GM21717 (cell line): ENCODE results near the gene GHR.

Experiments
- ATAC-seq: cut with Tn5 transposase; IDR thresholded peaks from one replicate; pipeline ENCODE4 v1.9.1; 2021; ENCODE audit warnings: mild to moderate bottlenecking, moderate library complexity; ENCODE audit not compliant: unreplicated experiment

The GHR gene

GRCh38 chr5:42461507-42461906 is 38.3 kb downstream of the GHR start:
- no peak for ATAC-seq

- no peak for ATAC-seq
These were observed 38.8 kb downstream of the GHR start for GRCh38 chr5:42462083-42462482.

DNA sequence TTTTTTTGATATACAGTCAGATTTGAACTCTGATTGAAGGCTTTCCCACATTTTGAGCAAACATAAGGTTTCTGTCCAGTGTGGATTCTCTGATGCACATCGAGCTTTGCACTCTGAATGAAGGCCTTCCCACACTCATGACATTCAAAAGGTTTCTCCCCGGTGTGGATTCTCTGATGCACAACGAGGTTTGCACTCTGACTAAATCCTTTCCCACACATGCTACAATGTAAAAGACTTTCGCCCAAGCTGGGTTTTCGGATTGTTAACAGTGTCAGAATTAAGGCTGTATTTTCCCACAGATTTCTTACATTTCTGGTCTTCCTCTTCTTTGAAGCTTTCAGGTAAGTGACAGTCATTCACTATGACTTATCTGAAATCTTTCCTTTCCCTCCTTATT is 44.3 kb downstream of the GHR start:
- no peak for ATAC-seq

DNA sequence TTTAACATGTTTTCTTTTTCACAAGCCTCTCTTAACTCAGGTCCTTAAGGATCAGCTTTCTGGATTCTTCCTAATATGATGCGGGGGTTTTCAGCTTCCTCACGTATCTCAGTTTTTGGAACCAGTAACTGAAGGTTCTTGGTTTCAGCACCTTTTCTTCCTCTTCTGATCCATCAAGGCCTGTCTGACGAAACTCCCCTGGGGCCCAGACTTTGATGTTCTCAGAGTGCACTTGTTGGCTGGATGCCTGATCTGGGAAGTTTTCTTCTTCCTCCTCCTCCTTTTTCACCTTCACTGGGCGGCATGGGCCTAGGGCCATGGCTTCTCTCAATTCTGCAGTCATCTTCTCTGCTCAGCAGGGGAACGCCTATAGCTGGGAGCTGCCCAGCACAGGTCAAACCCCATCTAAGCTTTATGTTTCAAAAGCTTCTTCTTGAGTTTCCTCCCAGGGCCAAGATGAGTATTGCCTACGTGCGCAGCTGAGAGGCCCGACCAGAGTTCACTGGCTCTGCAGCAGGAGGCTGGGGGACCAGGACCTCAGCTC is 44.8 kb downstream of the GHR start:
- ATAC-seq, result no peak

DNA sequence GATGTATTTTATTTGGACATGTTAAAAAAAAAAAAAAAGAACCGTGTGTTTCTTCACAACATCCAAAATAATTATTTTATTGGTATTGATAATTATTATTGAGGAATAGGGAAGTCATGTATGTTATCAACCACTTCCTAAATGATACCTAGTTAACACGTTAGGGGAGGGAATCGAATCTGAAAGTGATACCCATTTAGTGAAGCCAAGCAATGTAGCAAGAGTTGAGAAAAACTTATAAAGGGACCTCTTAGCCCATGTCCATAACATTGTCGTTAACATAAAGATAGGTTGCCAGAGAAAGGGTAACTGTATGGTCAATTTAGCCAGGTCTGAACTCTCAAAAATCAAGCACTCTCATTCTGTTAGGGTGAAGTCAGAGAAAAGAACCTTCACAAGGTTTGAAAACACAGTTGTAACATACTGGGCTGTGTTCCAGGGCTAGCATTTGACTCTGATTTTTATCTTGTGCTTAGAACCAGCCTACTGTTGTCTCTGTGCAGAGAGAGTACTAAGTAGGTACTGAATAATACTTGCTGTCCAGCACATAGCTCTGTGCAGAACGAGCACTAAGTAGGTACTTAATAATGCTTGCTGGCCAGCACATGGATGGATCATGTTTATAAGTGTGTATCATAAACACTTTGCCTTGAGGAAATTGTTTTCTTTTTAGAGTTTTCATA is 60.4 kb downstream of the GHR start:
- peak; percentile 88 for ATAC-seq

- no peak for ATAC-seq
These were observed 63.8 kb downstream of the GHR start for GRCh38 chr5:42487077-42487476.

DNA sequence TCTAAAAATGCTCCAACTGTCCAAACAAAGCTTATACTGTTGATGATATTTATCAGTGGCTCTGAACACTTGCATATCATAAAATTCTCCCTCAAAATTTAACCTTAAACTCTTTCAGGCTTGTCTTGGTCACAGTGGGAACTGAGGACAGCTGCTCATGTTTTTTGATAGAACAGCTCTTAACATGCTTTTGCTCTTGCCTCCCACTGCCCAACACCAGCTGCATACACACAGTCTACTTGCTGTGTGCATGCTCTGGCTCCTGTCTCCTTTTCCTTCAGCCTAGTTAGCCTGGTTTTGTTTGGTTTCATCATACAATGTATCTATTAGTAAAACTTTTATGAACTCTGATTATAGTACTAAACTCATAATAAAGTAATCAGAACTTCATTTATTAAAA is 64.6 kb downstream of the GHR start:
- ATAC-seq, result no peak

DNA sequence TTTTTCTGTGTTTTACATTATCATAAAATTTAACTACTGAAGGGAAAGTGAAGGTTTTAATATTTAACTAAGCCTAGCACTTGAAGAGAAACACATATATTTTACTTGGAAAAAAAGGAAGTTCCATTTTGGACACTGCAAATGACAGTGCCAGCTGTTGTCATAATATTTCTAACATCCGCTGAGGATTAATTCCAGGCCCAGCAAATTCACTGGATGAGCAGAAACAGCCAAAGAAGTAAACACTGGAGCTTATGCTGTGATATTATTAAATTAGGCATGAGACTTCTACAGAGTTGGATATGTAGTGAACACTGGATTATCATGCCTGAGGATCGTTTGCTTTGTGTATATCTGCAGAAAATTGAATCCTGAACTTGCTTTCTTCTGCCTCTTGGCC is 67.6 kb downstream of the GHR start:
- no peak for ATAC-seq

GRCh38 chr5:42491699-42492098 is 68.5 kb downstream of the GHR start:
- no peak for ATAC-seq

DNA sequence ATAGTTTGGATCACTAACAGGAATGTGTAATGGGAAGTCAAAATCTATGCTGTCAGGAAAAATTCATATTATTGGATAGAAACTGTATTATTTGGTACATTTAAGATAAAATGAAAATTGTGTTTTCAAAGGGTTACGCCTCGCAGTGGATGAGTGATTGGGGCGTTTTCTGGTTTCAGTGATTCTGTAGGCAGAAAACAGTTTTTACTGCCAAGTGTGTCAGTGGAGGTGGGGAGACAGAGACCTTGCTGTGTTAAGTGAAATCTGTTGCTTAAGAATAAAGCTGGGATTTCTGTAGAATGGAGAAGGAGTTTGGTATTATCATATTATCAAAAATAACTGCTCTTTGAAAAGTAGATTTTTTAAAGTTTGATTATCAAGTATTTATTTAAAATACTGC is 69.7 kb downstream of the GHR start:
- no peak for ATAC-seq

GRCh38 chr5:42494414-42494813 is 71.2 kb downstream of the GHR start:
- no peak for ATAC-seq

GRCh38 chr5:42495914-42496313 is 72.7 kb downstream of the GHR start:
- no peak for ATAC-seq

GRCh38 chr5:42496397-42497156 is 73.3 kb downstream of the GHR start:
- no peak for ATAC-seq

- ATAC-seq, result no peak
These were observed 74.8 kb downstream of the GHR start for GRCh38 chr5:42498000-42498399.

DNA sequence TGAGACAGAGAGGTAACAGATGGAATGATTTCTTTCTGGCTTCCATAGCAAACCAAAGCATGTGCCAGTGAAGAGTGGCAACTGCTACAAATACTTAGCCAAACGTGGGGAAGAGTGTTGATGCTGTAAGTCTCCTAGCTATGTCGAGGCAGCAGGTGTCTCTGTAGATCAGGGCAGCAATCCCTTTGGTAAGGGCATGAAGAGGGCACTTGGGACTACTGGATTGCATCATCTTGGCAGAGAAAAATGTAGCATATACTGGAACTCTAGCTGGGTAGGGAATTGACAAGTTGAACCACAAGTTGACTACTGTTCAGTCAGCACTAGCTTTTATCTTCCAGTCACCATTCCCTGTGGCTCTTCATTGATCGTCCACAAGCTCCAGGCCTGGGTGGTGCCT is 75.8 kb downstream of the GHR start:
- ATAC-seq, result no peak

DNA sequence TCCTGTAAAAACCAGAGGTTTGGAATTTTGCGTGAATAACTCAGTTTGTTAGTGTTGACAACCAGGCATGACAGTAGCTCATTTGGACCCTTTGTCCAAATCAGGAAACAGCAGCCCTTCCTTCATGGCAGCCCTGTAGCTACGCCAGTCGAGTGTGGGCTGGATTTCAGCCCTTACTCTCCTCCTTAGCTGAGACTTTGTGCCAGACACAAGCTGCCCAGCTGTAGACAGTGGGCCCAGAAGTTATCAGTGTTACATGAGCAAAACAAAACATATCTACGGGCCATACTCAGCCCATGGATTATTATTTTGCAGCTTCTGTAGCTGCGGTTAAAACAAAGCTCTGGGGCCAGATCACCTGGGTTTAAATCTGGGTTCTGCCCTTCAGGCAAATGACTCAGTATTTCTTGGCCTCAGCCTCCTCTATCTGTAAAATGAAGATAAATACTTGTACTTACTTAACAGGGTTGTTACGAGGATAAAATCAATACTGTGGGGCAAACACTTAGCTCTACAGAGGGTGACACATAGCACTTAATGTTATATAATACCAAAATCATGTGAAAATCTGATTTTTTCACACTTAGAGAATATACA is 76.9 kb downstream of the GHR start:
- ATAC-seq, result no peak

- no peak for ATAC-seq
These were observed 79.6 kb downstream of the GHR start for GRCh38 chr5:42502613-42503470.

GRCh38 chr5:42506662-42507061 is 83.4 kb downstream of the GHR start:
- ATAC-seq, result no peak

DNA sequence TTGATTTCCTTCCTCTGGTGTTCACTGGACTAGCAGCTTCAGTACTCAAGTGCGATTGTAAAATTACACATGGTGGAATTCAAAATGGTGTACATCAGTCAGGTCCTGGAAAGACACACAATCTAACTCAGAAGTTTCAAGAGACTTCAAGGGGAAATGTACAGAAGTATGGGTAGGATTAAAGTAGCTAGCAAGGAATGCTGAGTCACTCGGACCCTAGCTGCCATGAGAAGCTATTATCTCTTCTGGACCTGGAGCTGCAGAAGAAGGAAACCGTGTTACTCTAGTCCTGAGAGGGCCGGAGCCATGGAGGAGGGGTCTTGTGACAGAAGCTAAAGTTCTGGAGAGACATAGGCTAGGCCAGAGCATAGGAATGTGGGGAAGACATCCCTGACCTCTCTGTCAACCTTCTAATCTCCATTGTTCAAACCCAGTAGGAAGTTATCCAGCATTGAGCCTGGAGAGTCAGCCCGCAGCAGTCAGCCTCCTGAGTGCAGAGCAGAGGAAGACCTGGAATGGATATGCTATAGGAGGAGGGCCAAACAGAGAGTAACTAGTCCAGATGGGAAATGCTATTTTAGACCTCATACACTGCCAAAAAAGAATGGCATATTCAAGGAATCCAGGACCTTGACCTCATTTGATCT is 84.3 kb downstream of the GHR start:
- ATAC-seq, result no peak

GRCh38 chr5:42513246-42513645 is 90.0 kb downstream of the GHR start:
- no peak for ATAC-seq

GRCh38 chr5:42514754-42515153 is 91.5 kb downstream of the GHR start:
- ATAC-seq, result no peak
